Mammary epithelial cell (primary cell): ENCODE data around the gene MYL10.

Experiments used
- CTCF ChIP-seq, 2 donors: IDR thresholded peaks in 1 of 2; conservative IDR thresholded peaks in 1 of 2; 2 replicates each; pipeline ENCODE4 v1.5.1; 2011 to 2012; ENCODE audit warnings: inconsistent platforms in 2 of 2, low read length in 2 of 2, mild to moderate bottlenecking in 2 of 2, control low read depth in 1 of 2, low read depth in 1 of 2; ENCODE audit not compliant: insufficient read depth in 1 of 2; ENCODE audit errors: extremely low read depth in 1 of 2
- EZH2 ChIP-seq: IDR thresholded peaks from 2 replicates; pipeline ENCODE4 v1.6.1; 2012; ENCODE audit warnings: low read length, inconsistent platforms, borderline replicate concordance

DNA sequence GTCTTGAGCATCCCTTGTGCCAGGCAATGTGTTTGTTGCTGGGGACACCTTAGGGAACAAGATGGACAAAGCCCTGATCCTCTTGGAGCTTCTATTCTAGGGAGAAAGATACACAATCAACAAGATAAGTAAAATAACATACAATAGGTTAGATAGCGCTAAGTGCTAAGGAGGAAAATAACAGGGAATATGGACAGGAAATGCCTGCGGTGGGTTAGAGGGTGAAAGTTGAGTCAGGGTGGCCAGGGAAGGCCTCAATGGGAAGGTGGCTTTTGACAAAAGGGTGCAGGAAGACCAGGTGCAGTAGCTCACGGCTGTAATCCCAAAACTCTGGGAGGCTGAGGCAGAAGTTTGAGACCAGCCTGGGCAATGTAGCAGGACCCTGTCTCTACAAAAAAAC, 38.3 kb upstream of the MYL10 start:
- no peak for TF ChIP-seq EZH2
- no peak for TF ChIP-seq CTCF (conservative IDR thresholded peaks at IDR 0.05 in 1 of 2, IDR thresholded peaks at IDR 0.05 in 1 of 2; ENCODE audit: extremely low read depth in 1 of 2, insufficient read depth in 1 of 2, low read depth in 1 of 2, low read length in 2 of 2)
